DMS114 treated with DMSO at 0.1 percent for 48 hours (cell line): ENCODE measurements around the gene ARHGEF28.

ENCODE experiments used
- DNase-seq: peaks from one replicate; lab custom pipeline; 2025; ENCODE audit not compliant: unreplicated experiment; lab: John Stamatoyannopoulos, UW

Gene ARHGEF28

GRCh38 chr5:73691302-73692080 lies 65.5 kb downstream of the ARHGEF28 start:
- no peak for DNase-seq

DNA sequence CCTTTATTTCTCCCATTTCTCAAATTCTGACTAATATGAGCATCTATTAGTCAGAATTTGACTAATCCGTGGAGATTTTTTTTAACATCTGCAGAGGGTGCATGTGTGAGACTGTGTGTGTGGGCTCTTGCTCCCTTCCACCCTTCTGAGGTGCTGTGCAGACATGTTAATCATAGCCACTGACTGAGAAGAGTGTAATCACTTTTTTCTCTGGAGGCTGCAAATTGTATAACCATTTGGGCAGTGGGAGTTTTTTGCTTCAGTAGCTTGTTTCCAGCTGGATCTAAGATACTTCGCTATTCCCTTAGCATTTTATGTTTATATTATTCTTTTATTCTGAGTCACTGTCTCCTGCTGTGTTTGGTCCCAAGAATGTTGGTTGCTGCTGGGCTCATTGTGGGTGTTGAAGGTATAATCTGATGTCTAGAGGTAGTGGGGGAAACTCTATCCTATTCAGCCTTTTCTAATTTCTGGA lies 66.2 kb downstream of the ARHGEF28 start:
- DNase-seq, result no peak

DNA sequence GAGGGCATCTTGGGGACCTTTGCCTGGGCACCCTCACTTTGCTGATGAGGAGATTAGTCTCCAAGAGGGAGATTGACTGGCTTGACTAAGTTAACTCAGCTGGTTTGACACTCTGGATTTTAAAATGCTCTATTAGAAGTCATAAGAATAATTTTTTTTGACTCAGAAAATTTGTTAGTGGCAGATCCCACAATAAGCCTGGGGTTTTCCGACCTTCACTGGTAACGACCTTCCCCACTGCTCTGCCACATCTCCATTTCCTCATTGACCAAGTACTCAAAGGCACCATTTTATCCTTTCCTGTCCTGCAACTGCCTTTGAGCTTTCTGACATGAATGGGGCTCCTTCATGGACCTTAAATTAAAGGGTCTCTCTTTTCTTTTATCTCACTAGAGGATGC lies 67.0 kb downstream of the ARHGEF28 start:
- no peak for DNase-seq

DNA sequence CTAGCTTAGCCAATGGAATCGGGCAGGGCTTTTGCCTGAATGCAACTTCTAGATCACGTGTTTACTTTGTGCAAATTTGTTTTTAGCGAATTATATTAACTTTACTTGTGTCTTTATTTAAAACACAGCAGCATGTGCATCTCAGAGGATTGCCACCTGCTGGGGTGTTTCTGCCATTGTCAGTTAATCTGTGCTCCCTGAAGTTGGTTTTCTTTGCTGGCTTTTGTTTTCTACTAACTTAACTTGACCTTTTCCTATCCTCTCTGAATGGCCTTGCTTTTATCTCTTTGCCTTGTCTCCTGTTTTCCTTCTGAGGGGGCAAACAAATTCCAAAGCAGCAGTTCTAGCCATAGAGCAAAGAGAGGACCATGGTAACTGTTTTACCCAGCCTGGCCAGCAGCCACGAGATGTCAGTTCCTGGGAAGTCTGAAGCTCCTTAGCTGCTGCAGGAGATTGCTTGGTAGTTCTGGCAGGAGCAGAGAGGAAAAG lies 67.6 kb downstream of the ARHGEF28 start:
- peak; percentile 14 for DNase-seq

DNA sequence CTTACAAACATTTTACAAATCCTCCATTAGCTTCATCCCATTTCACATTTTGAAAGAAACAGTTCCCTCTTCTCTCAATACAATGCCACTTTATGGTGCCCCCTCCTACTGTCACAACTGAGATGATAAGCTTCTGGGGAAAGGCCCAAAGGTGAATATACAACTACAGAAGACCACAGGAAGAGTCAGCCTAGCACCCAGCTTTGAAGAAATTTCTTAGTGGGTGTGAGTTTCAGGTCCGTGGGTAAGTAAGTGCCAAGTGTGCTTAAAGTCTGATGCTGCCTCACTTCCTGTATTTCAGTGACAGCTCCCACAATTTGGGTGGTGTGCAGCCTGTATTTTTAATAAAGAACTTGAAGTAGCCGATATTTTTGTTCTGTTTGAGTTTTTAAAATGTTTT lies 68.1 kb downstream of the ARHGEF28 start:
- DNase-seq, result no peak

DNA sequence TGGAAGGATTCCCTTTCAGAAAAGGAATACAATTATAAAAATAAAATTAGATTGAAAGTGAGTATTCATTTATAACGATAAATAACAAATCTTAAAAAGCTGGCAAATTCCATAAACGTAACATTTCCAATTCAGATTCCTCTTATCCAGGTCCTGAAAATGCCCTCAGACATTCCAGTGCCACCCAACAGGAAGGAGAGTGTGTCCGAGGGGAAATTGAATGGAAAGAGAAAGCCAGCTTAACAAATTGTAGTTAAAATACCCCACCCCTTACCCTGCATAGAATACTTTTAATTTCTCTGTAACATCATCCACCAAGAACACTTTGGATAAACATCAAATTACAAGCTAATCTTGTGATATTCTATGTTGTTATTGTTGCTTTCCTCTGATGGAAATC lies 72.0 kb downstream of the ARHGEF28 start:
- no peak for DNase-seq

- DNase-seq, result no peak
These were observed 75.6 kb downstream of the ARHGEF28 start for GRCh38 chr5:73701566-73701965.

DNA sequence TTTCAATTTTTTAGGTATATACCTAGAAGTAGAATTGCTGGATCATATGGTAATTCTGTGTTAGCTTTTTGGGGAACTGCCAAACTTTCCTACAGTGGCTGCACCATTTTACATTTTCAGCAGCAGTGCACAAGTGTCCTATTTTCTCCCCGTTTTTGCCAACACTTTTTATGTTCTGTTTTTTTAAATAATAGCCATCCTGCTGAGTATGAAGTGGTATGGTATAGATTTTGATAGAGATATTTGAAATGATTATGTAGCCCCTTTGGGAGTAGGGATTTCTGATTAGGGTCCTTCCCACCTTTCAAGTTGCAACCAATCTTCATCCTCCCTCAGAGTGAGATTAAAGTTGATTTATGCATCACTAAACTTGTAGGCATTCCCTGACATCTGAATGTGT lies 76.5 kb downstream of the ARHGEF28 start:
- DNase-seq, result no peak

- no peak for DNase-seq
These were observed 77.0 kb downstream of the ARHGEF28 start for GRCh38 chr5:73702951-73703350.

DNA sequence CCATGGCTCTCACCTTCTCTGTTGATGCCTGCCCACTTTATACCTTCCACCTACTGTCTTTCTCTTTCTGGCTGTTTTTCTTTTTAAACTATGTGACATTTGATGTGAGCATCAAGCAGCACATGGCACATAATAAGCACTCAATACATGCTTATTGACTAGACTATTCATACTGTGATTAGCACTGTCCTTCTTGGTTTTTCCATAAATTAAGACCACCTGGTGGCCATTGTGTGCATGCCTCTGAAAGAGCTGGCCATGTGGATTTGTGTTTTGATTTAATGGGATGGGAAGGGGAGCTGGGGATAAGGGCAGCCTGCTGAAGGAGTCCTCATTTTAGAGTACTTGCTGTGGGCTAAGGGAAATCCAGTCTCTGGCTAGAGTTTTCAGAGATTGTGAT lies 79.4 kb downstream of the ARHGEF28 start:
- no peak for DNase-seq

GRCh38 chr5:73706963-73707362 lies 81.0 kb downstream of the ARHGEF28 start:
- DNase-seq, result no peak

DNA sequence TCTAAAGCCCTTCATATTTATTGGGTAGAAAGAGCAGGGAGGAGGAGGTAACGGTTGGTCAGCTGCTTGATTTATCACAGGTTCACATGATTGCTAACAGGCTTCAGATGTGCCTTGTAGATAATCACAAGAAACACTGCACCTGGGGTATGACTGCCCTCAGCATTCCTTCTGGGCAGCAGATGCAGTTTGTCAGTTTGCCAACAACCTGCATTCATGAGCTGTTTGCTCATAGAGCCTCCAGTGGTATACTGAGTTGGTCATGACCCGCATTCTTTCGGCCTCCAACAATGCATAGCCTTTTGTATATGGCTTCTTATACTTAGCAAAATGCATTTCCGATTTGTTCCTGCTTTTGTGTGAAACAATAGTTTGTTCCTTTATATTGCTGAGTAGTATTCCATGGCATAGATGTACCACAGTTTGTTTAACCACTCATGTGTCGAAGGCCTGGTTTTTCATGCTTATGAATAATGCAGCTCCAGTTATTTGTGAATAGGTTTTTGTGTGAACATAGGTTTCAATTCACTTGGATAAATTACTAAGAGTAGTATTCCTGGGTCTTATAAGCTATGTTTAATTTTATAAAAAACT lies 83.6 kb downstream of the ARHGEF28 start:
- DNase-seq, result no peak

GRCh38 chr5:73716284-73716808 lies 90.3 kb downstream of the ARHGEF28 start:
- DNase-seq, result no peak

DNA sequence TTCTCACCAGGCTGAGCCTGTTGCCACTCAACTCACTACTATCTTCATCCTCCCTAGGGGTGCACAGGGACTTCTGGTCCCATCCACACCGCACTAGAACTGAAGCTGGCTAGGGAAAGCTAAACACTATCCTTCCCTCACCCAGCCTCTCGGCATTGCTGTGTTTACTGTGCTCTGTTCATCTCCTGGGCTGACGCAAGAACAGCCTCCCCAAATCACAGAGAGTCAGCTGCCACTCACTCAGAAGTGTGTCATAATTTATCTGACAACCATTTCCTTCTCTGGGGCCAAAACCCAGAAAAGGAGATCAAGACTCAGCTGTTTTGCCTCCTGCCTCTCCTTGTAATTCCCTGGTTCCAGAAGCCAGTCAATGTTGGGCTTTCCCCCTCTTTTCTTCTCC lies 92.8 kb downstream of the ARHGEF28 start:
- DNase-seq, result no peak

- no peak for DNase-seq
These were observed 93.6 kb downstream of the ARHGEF28 start for GRCh38 chr5:73719632-73720031.

DNA sequence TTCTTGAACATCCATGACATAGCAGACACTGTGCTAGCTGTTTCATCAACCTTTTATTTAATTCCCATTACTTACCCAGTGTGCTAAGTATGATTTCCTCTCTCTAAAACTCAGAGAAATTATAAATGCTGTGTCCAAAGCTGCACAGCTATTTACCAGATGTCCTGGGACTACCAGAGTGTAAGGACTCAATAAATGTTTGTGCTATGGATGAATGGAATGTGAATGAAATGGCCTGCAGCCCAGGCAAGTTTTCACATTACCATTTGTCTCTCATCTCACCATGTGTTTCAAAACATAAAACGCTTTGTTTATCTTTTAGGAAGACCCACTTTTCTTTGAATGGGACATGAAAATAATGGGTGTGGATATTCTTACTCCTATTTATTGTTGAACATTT lies 96.2 kb downstream of the ARHGEF28 start:
- no peak for DNase-seq

DNA sequence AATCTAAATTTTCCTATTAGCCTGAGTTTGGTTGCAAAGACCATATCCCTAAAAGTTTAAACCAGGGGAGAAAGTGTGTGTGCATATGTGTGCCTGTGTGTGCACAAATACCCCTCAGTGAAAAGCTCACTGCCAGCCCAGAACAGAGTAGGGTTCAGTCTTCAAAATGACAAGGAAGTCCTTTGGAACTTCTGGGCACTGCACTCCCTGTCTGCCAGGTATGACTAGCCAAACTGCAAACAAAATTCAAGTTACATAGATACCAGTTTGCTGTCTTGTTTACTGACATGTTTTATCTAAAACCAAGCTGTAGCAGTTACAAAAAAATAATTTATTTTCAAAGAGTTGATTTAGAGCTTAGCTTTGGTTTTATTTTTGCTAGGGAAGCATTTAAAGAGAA lies 100.1 kb downstream of the ARHGEF28 start:
- no peak for DNase-seq

DNA sequence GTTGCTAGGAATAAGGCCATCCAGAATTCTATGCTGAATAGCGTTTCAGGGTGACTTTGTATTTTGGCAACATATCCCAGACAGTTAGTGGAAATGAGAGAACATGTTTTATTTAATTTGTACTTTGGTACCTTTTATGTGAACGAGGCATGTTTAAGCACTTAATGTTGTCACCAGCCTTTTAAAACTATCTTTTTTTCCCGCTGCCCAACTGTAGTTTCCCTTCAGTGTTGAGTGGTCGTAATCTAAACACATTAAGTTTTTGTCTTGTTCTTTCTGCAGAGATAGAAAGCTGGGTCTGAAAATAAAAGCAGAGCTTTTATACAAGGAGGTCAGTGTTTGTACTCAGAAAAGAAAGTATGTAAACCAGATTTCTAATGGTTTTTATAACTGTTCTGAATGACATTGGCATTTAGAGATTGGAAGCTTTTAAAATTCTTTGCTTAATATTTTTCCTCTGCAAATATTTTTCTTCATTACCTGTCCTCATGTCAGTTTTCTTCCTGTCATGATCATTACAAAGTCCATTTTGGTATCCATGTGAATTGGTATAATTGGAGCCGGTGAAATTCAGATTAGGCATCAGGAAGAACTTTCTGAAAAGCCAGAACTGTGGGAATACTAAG lies 100.7 kb downstream of the ARHGEF28 start:
- no peak for DNase-seq

GRCh38 chr5:73727470-73727869 lies 101.5 kb downstream of the ARHGEF28 start:
- DNase-seq, result no peak

GRCh38 chr5:73728493-73729273 lies 102.7 kb downstream of the ARHGEF28 start:
- DNase-seq, result no peak

GRCh38 chr5:73729329-73729728 lies 103.3 kb downstream of the ARHGEF28 start:
- no peak for DNase-seq
